ENCODE data around the gene KCNN1.

Gene KCNN1

DNA sequence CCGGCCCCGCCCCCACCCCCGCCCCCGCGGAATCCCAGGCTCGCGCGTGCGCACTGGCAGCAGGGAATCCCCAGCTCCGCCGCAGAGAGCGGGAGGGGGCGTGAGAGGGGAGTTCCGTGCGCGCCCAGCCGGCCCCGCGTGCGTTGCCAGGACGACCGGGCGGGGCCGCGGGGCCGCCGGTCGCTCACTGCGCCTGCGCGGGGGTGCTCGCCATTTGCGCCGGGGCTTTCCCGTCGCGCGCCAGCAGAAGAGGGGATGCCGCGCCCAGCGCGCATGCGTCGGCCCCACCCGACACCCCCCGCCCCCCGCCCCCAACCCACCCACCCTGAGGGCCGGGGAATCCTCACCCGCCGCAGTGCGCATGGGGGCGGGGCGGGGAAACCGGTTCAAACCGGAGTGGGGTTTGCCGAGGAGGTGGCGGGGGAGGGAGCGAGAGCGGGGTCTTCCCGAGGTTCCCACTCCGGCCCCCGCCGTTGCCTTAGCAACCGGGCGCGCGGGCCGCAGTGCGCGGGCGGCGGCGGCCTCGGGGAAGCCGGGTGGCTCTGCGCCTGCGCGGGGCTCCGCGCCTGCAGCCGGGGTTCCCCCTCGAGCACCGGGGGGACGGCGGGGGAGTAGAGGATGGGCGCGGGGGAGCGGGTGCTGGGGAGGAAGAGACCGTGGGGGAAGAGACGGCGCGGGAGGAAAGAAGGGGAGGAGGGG lies 18.9 kb upstream of the KCNN1 start:
- peak; percentile 86 to 89 for DNase-seq (ENCODE audit: low read depth in 2 of 2)

DNA sequence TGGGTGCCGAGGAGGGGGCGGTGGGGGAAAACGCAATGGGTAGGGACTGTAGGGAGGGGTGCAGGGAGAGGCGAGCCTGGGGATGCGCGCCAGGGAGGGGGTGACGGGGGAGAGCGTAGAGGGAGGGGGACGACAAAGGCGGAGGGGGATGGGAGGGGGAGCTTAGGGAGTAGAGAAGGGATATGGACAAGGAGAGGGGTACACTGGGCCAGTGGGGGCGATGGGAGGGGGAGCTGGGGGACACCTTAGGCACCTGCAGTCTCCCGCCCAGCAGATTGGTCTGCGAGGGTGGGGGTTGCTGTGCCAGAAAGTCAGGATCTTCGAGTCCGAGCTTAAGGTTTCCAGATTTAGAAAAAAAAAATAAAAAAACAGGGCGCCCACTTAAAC lies 18.4 kb upstream of the KCNN1 start:
- no peak for DNase-seq (ENCODE audit: low read depth in 2 of 2)

DNA sequence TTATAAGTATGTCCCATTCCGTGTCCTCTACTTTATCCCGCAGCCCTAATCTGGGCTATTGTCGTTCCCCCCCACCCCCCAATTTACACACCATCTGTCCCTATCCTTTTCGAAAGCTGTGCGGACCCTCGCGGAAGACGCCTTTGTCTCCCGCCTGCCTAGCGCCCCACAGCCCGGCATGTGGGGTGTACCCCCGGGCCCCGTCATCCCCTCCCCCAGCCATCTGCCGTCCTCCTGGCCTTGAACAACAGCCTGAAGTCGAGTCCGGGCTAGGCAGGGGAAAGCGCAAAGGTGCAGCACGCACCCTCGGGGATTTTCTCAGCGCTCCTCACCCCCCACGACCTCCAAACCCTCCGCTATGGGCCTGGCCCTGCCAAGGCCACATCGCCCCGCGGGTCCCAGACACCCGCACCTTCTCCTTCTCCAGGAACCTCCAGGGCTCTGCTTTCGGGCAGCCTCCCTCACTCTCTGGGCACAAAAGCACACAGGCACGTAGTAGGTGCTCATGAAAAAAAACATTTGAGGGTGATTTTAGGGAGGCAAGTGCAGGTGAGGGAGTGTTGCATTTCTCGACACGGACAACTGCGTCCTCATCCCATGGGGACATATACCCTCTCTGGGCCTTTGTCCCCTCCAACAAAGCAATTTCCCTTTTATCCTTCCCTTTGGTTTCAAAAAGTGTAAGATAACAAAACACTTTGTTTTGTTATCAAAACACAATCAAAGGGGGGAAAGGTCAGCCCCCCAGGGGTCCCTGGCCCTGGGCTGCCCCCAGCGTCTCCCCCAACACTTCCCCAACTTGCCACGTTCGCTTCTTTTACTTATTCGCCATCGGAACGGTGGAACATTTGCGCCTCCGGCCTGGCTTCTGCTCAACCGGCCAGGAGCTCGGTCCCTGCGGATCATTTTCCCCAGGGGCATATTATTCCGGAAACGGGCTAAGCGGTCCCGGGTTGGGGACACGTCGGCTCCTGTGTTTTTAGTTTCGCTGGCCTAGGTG lies 17.7 kb upstream of the KCNN1 start:
- DNase-seq (ENCODE audit: low read depth in 2 of 2), result no peak

DNA sequence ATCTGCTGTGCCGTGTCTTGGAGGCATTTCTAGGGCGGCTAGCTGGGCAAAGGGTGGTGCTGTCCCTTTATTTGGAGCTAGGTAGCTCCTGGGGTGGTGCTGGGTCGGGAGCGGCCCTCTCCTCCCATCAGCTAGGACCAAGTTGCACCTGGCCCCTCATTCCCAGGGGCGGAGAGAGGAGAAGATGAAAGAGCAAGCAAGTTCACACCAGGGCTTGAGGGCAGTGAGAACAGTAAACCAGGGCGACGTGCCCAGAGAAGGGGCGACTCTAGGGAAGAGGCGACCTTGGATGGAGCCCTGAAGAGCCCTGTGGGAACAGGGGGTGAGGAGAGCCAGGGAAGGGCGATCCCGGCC lies 17.0 kb upstream of the KCNN1 start:
- no peak for DNase-seq (ENCODE audit: low read depth in 2 of 2)

DNA sequence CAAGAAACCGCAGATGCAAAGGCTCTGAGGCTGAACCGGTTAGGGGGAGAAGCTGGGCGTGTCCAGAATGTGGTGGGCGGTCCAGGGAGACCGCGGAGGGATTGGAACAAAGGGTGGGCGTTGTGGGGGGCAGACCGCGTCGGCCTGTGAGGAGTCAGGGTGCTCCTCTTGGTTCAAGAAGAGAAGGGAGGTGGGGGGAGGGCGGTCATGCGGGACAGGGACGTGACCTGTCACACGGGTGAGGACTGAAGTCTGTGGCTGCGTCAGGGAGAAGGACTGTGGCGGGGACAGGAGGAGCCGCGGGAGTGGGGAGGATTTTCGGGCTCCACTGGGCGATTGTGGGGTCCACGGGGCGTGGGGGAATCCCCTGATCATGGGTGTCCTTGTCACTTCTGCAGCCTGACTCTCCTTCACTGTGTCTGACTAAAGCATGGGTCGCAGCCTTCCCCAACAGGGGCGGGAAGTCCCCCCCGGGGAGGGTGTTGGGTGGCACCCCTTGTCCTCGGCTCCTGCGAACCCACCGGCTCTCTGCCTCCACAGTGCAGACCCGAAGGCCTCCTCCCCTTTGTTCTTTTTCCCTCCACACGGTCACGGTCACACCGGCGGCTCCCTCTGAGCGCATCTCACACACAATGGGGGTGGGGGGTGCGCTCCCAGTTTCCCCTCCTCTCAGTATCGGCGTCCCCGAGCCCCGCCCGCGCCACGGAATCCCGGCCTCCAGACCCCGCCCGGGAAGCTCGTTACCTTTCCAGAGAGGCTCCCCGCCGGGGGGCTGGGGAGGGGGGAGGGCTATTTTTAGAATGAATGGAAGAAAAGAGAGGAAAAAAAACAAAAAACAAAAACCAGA lies 16.4 kb upstream of the KCNN1 start:
- DNase-seq (ENCODE audit: low read depth in 2 of 2), result no peak

DNA sequence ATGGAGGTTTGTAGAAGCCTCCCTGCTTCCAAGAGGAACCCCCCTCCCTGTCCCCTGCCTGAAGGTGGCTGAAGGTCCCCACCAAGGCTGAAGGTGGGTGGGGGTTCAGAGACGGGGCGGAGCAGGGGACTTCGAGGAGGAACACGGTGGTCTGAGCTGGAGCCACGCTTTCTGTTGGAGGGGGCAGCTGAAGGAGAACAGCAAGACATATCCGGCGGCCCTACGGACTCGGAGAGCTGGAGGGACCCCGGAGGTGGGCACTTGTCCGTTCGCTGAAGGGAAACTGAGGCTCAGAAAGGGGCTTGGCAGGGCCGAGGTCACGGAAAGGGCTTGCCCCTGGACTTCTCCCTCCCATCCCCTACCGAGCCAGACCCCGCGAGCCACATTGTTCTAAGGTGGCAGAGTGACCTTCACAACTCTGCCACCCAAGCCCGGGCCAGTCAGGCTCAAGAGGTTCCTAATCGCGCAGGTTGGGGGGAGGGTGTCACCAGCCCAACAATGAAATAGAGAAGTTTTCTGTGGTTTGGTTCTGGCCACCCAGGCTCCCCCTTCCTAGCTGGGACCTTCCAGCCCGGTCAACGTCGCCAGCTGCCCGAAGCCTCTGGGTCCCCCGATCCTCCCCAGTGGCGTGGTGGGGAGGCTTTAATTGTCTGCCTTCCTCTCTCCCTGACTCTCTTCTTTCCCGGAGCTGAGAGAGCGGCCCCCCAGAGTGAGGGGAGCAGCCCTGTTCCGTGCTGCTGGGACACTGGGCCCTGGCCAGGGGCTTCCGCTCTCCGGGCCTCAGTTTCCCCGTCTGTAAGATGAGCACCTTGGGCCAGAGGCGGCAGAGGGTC lies 15.5 kb upstream of the KCNN1 start:
- DNase-seq (ENCODE audit: low read depth in 2 of 2), result no peak

DNA sequence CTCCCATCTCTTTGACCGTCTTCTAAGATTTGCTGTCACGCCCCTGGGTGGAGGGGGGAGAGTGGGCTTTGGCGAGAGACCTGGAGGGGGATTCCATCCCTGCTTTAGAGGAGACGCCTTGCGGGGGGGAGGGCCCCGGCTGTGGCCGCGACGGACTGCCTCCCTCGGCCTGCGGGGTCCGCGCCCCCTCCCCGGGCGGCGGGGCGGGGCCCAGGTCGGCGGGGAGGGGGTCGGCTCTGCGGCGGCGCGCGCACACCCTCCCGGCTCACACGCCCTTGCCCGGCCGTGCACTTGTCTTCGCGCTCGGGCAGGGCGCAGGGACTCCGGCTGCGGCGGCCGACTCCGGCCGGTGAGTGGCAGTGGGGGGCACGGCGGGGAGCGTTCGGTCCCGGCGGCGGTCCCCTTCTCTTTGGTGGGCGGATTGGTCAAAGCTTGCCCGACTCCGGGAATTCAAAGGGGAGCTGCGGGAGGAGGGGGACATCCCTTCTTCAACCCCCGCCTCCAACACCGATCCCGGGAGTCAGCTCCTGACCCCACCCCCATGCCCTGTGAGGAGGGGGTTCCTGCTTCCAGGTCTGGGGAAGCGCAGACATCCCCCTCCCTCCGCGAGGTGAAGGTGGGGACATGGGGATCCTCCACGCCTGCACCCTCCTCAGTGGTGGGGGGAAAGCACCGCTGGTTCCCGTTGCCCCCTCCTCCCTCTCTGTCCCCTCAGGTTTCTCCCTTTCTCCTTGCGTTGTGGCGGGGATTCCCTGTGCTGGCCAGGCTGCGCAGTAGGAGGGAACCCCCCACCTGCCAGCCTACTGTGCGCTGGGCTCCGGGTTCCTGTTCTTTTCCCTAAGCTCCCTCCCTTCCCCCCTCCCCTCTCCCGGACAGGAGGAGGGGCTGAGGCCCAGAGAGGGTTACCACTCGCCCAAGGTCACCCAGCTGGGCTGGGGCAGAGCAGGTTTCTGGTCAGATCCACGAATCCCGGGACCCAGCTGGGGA lies 14.6 kb upstream of the KCNN1 start:
- DNase-seq (ENCODE audit: low read depth in 2 of 2), result no peak

DNA sequence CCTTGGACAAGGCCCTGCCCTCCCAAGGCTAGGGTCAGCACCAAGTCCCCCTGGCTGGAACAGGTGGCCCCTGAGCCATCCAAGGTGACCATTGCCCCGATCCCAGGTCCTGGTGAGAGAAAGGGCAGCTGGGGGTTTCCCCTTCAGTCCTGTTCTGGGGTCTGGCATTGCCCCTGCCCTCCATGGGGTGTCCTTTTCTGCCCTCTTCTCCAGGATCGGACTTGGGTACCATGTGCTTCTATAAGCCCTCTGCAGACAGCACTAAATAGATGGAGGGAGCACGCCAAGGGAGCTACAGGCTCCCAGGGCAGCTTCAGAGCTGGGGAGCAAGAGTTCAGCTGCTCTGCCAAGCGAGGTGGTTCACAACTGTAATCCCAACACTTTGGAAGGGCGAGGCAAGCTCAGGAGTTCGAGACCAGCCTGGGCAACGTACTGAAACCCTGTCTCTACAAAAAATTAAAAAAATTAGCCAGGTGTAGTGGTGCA lies 13.5 kb upstream of the KCNN1 start:
- no peak for DNase-seq (ENCODE audit: low read depth in 2 of 2)

DNA sequence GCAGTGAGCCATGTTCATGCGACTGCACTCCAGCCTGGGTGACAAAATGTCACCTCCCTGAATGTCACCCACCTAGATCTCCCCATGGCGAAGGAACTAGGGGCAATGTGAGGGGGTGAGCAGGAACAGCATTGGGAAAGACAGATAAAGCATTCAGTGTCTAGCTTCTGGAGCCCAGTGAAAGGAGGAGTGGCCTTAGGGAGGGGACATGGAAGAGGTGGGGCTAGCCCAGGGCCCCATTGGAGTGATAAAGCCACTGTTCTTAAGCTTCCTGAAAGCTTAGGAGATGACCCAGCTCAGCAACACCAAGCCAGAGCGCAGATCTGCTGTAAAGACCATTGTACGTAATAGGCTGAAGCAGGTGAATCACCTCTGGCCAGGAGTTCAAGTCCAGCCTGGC lies 13.0 kb upstream of the KCNN1 start:
- no peak for DNase-seq (ENCODE audit: low read depth in 2 of 2)

DNA sequence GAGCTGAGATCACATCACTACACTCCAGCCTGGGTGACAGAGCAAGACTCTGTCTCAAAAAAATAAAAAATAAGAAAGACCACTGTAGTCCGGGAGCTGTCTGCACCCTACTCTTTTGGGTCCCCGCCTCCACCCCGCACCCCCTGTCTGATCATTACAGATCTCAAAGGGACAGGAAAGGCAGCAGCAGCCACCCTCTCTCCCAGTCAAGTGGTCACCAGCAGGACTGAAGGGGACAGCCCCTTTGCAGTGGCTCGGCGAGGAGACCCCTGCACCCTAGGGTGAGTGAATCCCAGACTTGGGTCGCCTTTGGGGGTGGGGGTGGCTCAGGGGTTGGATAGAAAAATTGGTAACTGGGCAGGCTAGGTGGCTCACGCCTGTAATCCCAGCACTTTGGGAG lies 12.5 kb upstream of the KCNN1 start:
- DNase-seq (ENCODE audit: low read depth in 2 of 2), result no peak

DNA sequence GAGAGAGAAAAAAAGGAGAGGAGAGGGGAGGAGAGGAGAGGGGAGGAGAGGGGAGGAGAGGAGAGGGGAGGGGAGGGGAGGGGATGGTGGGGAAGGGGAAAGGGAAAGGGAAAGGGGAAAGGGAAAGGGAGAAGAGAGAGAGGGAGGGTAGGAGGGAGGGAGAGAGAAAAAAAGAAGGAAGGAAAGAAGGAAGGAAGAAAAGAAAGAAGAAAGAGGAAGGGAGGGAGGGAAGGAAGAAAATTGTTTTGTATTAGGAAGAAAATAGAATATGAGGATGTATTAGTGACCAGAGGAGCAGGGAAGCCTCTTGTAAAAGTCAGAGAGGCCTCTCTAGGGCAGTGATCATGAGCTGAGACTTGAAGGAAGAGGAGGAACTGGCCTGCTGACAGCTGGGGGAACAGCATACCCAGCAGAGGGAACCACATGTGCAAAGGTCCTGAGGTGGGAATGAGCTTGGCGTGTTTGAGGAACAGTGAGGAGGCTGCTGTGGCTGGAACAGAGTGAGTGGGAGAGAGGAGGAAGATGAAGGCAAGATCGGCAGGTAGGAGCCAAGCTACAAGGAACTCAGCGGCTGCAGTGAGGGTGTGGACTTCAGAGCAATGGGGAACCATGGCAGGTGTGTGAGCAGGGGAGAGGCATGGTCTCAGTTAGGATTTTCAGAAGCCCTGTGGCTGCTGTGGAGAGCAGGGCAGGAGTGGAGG lies 9.6 kb upstream of the KCNN1 start:
- DNase-seq (ENCODE audit: low read depth in 2 of 2), result no peak

DNA sequence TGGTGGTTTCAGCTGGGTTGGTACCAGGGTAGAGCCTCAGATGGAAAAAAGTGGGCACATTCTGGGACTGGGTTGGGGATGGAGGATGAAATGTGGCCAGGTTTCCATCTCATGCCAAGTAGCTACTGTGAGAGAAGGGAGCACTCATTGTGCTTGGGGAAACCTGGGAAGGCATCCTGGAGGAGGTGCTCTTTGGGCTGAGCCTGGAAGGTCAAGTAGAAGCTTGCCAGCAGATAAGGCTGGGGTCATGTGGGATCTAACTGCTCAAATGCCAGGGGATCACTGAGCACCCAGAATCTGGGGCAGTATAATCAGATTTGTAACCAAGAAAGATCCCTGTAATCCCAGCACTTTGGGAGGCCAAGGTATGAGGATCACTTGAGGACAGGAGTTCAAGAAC lies 9.0 kb upstream of the KCNN1 start:
- no peak for DNase-seq (ENCODE audit: low read depth in 2 of 2)

DNA sequence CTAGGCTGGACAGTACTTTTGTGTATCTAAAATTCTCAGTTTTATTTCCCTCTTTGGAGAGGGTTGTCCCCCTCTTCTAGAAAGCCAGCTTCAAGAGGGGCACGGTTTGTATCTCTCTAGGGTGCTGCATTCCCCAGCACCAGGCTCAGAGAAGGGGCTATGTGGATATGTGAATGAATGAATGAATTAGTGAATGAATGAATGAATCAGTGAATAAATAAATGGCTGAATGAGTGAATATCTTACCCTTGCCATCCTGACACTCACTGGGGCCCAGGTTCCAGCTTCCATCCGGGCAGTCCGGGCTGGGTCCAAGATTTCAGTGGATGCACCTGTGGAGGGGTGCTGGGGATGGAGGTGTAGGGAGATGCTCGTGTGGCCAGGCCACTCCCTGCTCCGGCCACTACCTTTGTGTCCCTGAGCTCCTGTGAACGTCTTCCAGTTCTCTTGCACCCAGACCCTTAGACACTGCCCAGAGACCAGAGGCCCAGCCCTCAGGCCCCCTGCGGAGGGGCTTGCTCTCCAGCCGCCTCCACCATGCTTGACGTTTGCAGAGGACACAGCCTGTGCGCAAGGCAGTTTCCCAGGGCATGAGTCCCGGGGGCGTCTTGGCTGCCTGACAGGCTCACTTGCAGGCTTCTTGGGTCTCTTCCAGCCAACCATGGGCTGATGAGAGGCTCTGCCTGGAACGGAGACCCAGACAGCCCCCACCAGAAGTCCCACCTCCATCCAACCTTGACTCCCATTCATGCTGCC lies 2.8 kb upstream of the KCNN1 start:
- DNase-seq (ENCODE audit: low read depth in 2 of 2), result no peak

DNA sequence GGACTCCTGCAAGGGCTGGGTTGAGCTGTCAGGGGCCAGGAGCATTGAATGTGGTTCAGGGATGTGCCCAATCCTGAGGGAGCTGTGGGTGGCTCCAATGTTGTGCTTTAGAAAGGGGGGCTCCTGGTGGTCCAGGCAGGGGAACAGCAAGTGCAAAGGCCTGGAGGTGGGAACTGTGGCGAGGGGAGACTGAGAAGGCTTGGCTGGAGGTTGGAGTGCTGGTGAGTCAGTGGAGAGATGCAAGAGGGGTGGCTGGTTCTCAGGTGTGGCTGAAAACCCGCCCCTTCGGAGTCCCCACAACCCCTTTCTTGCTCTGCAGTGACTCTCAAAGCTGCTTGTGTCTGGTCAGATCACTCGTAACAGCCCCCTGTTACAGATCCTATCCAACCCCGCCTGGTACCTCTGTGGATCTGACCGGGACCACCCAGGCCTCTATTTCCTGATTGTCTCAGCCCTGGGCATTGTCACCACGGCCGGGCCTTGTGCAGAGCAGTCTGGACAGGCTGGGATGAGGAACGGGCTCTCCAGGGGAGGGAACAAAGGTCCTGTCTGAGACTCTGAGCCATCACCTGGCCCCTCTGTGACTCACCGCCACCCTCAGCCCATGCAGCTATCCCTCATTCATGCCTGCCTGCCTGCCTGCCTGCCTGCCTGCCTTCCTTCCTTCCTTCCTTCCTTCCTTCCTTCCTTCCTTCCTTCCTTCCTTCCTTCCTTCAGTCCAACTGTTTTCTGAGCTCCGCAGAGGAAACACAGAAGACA lies 1.4 kb upstream of the KCNN1 start:
- no peak for DNase-seq (ENCODE audit: low read depth in 2 of 2)

DNA sequence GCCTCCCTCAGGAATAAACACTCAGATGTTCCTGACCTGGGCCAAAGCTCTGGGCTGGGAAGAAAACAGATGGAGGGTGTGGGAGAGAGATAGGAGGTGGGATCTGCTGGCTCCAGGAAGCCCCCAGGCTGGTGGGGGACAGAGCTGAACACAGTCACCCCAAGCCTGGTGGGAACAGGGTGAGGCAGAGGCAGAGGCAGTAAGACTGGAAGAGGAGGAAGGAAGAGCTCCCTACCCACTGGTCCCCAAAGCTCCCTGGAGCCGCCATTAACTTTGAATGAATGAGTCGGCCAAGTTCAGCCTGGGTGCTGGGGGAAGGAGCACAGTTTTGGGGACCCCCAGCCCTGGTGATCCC lies 801 bp upstream of the KCNN1 start:
- no peak for DNase-seq (ENCODE audit: low read depth in 2 of 2)

DNA sequence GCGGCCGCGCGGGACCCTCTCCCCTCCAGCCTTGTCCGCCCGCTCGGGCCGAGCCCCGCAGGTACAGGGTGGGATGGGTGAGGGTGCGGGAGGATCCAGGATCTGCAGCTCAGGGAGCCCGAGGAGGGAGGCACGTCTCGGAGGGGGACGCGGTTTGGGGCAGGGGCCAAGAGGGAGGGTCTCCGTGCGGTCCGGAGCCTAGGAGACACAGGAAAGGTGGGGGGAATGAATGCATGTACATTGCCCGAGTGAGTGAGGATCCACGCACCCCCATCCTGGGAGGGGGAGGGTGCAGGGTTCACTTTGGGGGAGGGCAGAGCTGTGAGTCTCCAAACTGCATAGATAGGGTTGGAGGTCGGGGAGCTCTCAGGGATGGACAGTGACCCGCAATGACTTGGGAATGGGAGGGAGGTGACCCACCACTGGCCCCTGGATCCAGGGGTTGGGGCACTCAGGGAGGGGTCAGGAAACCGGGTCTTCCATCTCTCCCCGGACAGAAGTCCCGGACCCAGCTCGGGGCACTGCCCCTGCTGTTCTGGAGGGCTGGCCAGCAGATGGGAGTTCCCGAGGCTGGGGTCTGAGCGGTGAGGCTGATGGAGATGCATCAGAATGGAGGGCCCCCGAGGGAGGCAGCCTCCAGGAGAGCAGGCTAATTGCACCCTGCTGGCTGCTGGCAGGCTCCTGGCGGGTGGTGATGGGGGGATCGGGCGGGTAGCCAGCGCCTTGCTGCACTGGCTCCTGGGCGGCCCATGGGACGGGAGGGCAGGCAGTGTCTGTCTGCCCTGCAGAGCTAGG lies 547 bp downstream of the KCNN1 start:
- DNase-seq (ENCODE audit: low read depth in 2 of 2), result no peak

DNA sequence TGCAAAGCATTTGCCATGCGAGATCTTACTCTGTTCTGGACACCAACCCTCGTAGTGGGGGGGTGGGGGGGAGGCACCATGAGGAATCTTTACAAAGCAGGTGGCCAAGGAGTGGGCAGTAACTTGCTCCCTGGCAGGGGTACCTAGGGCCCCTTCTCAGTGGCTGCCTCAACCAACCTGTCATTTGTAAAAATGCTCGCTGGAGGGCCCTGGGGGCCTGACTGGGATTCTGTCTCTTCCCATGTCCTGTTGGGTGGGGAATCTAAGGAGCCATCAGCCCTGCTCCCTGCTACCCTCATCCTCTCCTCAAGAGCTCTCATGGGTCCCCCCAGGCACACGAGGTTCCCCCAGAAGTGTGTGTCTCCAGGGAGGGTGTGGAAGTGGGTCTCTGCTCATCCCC lies 1.5 kb downstream of the KCNN1 start:
- no peak for DNase-seq (ENCODE audit: low read depth in 2 of 2)

All from stimulated activated CD8-positive, alpha-beta memory T cell treated with anti-CD3 and anti-CD28 coated beads, Interleukin-7, amount 100 ng/mL, for 1 hour (primary cell).